HG03066 (cell line): Measurements from ENCODE around the gene TFE3.

Source experiments
- ATAC-seq: cut with Tn5 transposase; IDR thresholded peaks from one replicate; pipeline ENCODE4 v1.9.1; 2021; ENCODE audit warnings: low read depth; ENCODE audit not compliant: unreplicated experiment

The TFE3 gene

DNA sequence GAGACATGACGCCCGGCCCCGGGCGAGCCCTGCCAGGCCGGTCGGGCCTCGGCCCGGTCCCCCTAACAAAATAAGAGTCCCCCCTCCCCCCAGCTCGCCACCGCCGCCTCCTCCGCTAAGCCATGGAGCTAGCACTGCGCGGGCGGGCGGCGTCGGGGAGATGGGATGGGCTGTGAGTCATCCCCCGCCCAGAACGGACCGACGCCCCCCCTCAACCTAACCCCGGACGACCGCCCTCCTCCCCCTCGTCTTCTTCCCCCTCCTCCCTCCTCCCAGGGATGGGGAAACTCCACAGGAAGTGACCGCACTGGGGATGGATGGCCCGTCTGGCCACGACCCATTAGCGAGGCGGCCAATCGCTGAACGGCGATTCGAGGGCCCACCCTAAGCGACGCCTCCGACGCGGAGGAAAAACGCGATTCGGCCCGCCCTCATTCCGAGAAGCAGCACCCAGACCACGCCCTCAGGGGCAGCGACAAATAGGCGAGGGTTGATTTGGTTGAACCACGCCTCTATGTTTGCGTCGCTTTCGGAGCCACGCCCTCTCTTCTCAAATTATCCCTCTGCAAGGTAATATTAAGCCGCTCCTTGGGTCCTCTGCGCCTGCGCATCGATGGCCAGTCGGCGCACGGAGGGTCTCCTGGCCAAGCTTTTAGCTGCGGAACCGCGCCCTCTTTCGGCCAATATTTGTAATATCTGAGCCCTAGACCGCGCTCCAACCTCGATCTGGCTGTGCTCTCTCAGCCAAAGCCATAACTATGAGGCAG, at the start of gene TFE3:
TFE3 (minus strand) TSS at position 138 of the 767 bp plus-strand sequence; CDS start at position 7, 131 bp downstream.
- ATAC-seq = peak; percentile 79

DNA sequence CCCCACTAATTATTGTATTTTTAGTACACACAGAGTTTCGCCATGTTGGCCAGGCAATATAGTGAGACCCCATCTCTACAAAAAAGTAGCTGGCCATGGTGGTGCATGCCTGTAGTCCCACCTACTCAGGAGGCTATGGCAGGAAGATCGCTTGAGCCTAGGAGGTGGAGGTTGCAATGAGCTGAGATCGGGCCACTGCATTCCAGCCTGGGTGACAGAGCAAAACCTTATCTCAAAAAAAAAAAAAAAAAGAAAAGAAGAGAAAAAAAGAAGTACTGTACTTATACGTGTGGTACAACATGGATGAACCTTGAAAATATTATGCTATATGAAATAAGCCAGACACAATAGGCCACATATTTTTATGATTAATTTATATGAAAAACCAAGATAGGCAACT, 46.4 kb upstream of the TFE3 start:
- ATAC-seq = no peak

DNA sequence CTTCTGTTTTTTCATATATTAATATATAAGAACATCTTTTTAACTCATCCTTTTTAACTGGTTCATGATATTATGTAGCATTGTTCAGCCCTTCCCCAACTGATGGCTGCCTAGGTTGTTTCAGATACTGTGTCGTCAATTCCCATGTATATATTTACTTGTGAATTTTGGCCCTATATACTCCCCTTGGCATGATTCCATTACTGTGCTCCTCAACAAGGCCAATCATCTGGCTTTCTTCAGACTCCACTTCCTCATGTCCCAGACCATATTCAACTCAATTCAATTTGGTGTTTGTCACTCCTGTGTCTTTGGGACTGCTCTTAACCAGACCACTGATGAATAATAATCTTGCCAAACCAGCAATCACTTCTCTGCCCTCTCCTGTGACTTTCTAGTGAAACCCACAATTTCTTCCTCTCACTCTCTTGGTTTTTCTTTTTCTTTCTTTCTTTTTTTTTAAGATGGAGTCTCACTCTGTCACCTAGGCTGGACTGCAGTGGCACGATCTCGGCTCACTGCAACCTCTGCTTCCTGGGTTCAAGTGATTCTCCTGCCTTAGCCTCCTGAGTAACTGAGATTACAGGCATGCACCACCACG, 39.2 kb upstream of the TFE3 start:
- no peak for ATAC-seq

DNA sequence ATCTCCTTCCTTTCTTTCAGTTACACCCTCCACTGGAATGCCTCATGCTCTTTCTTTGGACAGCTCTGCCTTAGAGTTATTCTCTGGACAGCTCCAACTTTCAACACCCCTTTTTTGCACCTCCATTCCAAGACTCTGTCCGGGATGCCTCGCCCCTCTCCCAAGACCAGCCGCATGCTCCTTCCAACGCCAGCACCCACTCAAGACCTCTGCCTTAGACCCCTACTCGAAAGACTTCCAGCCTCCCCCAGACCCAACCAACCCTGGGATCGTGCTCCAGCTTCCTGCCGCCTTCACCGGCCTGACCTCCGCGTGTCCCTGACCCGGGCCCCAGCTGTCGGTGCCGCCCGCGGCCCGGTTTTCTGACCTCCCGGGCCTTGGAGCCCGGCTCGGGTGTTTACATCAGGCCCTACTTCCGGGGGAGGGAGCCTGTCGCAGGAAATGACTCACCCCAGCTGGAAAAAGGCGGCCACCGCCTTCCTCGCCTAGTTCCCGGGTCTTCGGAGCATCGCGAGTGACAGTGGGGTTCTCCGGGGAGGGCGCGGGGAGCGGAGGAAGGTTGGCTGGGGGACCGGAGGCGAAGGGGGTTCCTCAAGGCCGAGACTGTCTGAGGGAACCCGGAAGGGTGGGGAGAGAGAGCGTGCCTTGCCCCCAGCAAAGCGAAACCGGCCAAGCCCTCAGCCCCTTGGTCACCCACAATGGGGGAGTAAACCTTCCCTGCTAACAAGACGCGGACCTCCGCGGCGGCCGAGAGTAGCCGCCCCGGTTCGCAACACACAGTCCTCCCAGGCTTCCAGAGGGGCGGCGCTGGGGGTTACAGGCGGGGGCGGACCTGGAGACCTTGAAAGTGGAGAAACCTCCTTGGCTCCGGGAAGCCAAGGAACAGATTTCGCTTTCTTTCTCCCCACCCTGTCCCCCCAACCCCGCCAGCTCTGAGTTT, 36.6 kb upstream of the TFE3 start, which contains the start of gene WDR45:
WDR45 (minus strand) TSS at position 399 of the 940 bp plus-strand sequence. CDS start 1,792 bp downstream, outside the sequence.
- peak; percentile 76 for ATAC-seq

GRCh38 chrX:49077941-49078340, 34.8 kb upstream of the TFE3 start:
- no peak for ATAC-seq

GRCh38 chrX:49075347-49075746, 32.2 kb upstream of the TFE3 start:
- ATAC-seq = no peak

DNA sequence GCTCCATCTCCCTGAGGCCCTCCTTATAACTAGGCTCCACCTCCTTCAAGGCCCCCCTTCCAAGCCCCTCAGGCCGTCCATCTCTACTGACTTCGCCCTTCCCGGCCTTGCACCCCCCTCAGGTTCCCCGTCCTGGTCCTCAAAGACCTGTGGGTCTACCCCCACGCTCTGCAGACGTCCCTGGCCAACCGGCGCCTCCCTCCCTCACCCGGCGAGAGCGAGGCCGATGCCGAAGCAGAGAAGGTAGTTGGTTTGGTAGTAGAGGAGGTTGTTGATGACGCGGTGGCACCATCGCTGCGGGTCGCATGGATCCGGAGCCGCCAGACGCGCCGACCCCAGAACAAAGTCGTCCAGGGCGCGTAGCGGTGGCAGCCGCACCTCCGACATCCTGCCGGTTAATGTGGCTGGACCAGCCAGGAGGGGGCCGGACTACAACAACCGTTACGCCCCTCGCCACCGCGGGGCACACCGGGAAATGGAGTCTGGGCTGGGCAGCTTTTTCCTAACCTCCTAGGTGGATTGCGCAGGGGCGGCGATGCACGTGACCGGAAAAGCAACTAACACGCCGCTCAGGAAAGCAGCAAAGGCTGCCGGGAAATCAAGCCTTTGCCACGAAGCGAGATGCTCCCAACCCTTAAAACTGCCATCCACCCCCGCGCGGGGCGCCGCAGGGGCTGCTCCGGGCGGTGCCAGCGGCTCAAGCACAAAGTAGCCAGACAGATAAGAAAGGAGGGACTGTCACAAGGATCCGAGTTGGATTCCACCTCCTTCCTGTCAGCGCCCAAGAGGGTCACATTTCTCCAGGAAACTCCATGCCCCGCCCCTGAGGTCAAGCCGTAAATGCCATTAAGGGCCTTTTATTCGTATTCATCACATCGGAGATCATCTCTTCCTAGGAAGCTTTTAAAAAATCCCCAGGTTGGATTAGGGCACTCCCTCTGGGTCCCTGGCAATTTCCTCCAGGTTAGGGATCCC, 30.7 kb upstream of the TFE3 start, which contains the start of gene PRAF2:
PRAF2 (minus strand) TSS at position 402 of the 975 bp plus-strand sequence; CDS start at position 387, 15 bp downstream.
- peak; percentile 95 for ATAC-seq

DNA sequence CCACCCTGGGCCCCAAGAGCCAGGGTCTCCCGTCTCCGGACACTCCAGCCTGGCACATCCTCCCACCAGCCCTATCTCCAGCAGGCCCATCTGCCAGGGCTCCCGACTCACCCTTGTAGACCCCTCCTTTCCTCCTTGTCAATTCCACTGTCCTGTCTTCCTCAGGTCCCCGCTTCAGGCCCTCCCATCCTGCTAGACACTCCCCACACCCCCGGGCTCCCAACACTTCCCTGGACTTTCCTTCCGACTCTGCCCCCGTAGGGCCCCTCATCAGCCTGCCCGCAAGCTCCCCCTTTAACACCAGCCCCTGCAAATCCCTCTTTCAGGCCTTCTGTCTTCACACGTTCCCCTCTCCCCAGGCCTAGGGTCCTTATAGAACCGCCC, 29.5 kb upstream of the TFE3 start:
- ATAC-seq = no peak

DNA sequence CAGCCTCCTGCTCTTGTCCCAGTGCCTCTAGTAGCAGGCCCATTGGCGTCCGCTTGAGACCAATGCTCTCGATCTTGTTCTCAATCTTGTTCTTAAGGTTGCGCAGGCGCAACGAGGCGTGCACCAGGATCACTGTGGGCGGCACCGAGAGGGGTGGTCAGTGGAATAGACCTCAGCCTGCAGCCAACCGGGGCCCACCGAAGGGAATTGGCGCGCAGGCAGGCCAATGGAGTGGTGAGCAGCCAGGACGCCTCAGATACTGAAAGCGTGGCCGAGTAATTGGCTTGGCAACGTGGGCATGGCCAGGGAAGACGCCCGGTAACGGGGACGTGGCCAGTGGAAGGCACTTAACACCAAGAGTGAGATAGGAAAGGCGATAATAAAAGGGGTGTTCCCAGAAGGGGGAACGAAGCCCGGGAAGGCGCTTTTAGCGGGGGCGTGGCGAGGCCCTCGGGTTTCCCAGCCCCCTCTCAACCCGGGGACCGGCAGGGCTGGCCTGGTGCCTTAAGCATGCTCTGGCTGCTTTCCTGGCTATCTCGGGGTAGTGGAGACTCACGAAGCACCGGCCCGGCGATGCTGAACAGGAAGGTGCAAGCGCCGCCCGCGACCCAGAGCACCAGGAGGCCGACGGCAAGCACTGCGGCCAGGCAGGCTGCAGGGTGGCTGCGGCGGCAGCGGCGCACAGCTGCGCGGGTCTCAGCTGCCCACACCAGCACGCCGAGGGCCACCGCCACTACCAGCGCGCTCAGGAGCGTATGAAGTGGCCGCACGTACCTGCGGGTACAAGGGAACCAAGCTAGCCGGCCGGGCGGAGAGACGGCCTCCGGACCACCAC, 28.9 kb upstream of the TFE3 start:
- no peak for ATAC-seq

DNA sequence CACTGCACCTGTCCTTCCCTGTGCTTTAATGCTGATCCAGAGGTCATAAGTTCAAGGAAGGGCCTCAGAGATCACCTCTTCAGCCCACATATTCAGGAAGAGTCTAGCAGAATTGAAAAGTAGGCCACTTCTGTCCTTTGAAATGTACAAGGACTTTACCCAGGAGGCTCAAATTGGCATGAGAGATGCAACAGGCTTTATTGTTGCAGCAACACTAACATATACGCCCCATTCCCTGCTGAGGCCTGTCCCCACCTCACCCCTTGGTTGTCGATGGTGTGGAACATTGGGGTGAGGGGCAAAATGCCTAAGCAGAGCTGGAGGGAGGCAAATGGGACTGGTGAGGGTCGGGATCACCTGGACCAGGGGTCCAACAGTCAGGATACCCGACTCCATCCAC, 27.8 kb upstream of the TFE3 start:
- ATAC-seq = no peak

DNA sequence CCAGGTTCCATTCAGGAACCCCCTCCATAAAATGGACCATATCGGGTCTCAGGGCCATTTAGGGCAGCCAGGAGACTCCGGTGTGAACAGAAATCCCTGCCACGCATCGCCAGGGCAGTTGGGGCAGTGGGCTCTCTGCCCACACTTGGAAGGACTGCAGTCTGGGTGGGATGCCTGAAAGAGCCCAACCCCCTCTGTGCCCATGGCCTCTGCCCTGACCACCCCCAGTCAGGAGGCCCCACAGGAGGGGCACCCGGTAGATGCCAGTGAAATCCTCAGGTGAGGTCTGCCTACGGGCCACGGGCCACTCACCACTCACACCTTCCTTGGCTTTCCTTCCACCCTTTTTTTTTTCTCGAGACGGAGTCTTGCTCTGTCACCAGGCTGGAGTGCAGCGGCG, 25.9 kb upstream of the TFE3 start:
- no peak for ATAC-seq

DNA sequence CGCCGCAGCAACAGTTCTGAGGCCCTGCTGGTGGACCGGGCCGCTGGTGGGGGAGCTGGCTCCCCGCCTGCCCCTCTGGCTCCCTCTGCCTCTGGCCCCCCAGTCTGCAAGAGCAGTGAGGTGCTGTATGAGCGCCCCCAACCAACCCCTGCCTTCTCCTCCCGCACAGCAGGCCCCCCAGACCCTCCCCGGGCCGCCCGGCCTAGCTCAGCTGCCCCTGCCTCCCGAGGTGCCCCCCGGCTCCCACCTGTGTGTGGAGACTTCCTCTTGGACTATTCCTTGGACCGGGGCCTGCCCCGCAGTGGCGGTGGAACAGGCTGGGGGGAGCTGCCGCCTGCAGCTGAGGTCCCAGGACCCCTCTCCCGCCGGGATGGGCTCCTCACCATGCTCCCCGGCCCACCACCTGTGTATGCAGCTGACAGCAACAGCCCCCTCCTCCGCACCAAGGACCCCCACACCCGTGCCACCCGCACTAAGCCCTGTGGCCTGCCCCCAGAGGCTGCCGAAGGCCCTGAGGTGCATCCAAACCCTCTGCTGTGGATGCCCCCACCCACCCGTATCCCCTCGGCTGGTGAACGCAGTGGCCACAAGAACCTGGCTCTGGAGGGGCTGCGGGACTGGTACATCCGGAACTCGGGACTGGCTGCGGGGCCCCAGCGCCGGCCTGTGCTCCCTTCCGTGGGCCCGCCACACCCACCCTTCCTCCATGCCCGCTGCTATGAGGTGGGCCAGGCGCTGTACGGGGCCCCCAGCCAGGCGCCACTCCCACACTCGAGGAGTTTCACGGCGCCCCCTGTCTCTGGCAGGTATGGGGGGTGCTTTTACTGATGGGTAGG, 24.3 kb upstream of the TFE3 start:
- no peak for ATAC-seq

- ATAC-seq = no peak
These were observed 23.5 kb upstream of the TFE3 start for GRCh38 chrX:49066690-49067089.

- ATAC-seq = no peak
These were observed 23.1 kb upstream of the TFE3 start for GRCh38 chrX:49066278-49066677.

- no peak for ATAC-seq
These were observed 21.6 kb upstream of the TFE3 start for GRCh38 chrX:49064735-49065134.

GRCh38 chrX:49064303-49064702, 21.1 kb upstream of the TFE3 start:
- no peak for ATAC-seq

- no peak for ATAC-seq
These were observed 20.6 kb upstream of the TFE3 start for GRCh38 chrX:49063715-49064114.

- ATAC-seq = no peak
These were observed 18.8 kb upstream of the TFE3 start for GRCh38 chrX:49061916-49062315.
